OCI-LY1 (cell line): ENCODE data around the gene ZNF746.
"Not testable (repeated sequence)": the region's sequence is repeated elsewhere in the genome, so short reads cannot be mapped to it uniquely, and the experiment has no call there.

Experiments used
- H2AFZ ChIP-seq: fragments of 200-600 bp; sonication (generic), shearing (Covaris generic); 2 replicates; pipeline ENCODE4 v1.6.0; 2014; ENCODE audit warnings: antibody characterized with exemption, mild to moderate bottlenecking, low read length
- H3F3A ChIP-seq: fragments of 200-600 bp; sonication (generic), shearing (Covaris generic); 2 replicates; pipeline ENCODE4 v1.6.0; 2014; ENCODE audit warnings: mild to moderate bottlenecking, antibody characterized with exemption, low read length, moderate library complexity; ENCODE audit not compliant: insufficient read depth
- H3K27ac ChIP-seq: fragments of 200-600 bp; sonication (generic); 2 replicates; pipeline ENCODE4 v1.5.1; 2014; ENCODE audit warnings: low read length, mixed run types, mild to moderate bottlenecking, low read depth; ENCODE audit not compliant: poor library complexity, severe bottlenecking
- H3K27me3 ChIP-seq: fragments of 200-600 bp; sonication (generic); 2 replicates; pipeline ENCODE4 v1.6.0; 2014; ENCODE audit warnings: antibody characterized with exemption, mild to moderate bottlenecking, low read length, moderate library complexity; ENCODE audit not compliant: insufficient read depth
- H3K36me3 ChIP-seq: fragments of 200-600 bp; sonication (generic); 2 replicates; pipeline ENCODE4 v1.6.1; 2014; ENCODE audit warnings: mild to moderate bottlenecking, antibody characterized with exemption, low read length, moderate library complexity, mixed read lengths; ENCODE audit not compliant: insufficient read depth
- H3K4me1 ChIP-seq: fragments of 200-600 bp; sonication (generic); 2 replicates; pipeline ENCODE4 v1.5.1; 2014; ENCODE audit warnings: mild to moderate bottlenecking, low read length, moderate library complexity; ENCODE audit not compliant: insufficient read depth, severe bottlenecking
- H3K4me2 ChIP-seq: fragments of 200-600 bp; sonication (generic), shearing (Covaris generic); 2 replicates; pipeline ENCODE4 v1.6.1; 2014; ENCODE audit warnings: low read length
- H3K4me3 ChIP-seq: fragments of 200-600 bp; sonication (generic); 2 replicates; pipeline ENCODE4 v1.5.1; 2014; ENCODE audit warnings: low read length, low read depth, mild to moderate bottlenecking, mixed read lengths; ENCODE audit not compliant: poor library complexity, severe bottlenecking
- H3K79me2 ChIP-seq: fragments of 200-600 bp; shearing (Covaris generic); 2 replicates; pipeline ENCODE4 v1.6.1; 2016; ENCODE audit warnings: mixed run types, low read length, mixed read lengths; ENCODE audit not compliant: insufficient read depth
- H3K9ac ChIP-seq: fragments of 200-600 bp; sonication (generic), shearing (Covaris generic); 2 replicates; pipeline ENCODE4 v1.6.1; 2014; ENCODE audit warnings: mild to moderate bottlenecking, low read length, mixed read lengths
- H3K9me2 ChIP-seq: fragments of 200-600 bp; sonication (generic), shearing (Covaris generic); 2 replicates; pipeline ENCODE4 v1.6.1; 2014; ENCODE audit warnings: low read depth, mild to moderate bottlenecking, low read length, mixed read lengths
- H3K9me3 ChIP-seq: fragments of 200-600 bp; shearing (Covaris generic); 2 replicates; pipeline ENCODE4 v1.6.1; 2014; ENCODE audit warnings: low read length, mixed read lengths
- H4K20me1 ChIP-seq: fragments of 200-600 bp; sonication (generic), shearing (Covaris generic); 2 replicates; pipeline ENCODE4 v1.6.0; 2016; ENCODE audit warnings: mild to moderate bottlenecking, low read length; ENCODE audit not compliant: insufficient read depth
- CTCF ChIP-seq: fragments of 200-600 bp; sonication (generic), shearing (Covaris generic); IDR thresholded peaks from 2 replicates; pipeline ENCODE4 v1.5.1; 2017; ENCODE audit warnings: mild to moderate bottlenecking, antibody characterized with exemption, low read length, moderate library complexity, mixed read lengths
- EZH2 ChIP-seq: fragments of 200-600 bp; sonication (generic), shearing (Covaris generic); IDR thresholded peaks from 2 replicates; pipeline ENCODE4 v1.8.0; 2017; ENCODE audit warnings: borderline replicate concordance, mixed run types, mild to moderate bottlenecking, antibody characterized with exemption, low read length, moderate library complexity, mixed read lengths

The ZNF746 gene

DNA sequence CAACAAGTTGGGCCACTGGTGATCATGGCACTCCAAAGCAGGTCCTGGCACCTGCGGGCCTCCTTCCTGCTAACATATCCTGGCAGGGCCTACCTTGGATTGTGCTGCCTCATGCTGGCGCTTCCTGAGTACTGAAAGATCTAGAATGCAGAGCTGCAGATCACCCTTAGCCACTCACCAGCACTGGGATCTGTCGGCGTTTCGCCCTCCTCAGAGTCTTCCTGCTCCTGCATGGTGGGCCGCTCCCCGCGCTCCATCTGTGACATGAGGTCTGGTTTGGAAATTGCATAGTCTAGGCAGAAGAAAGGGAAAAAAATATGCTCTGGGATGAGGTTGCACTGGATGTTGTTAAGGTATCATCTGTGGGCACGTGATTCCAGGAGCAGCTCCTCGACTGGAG lies 46.8 kb downstream of the ZNF746 start:
- Histone ChIP-seq H3F3A (no peaks in the 10 kb centered on the region), H3K27ac (no peak overlapping the region), H3K9me2 (no peaks in the 10 kb centered on the region), H3K9ac (no peak overlapping the region), H3K36me3 (peaks cover 39% of the 10 kb centered on the region), H3K4me1 (no peaks in the 10 kb centered on the region), H3K4me3 (no peak overlapping the region), H2AFZ (no peak overlapping the region), H3K27me3 (no peaks in the 10 kb centered on the region), H3K79me2 (no peaks in the 10 kb centered on the region), H3K4me2 (no peak overlapping the region), H4K20me1 (no peaks in the 10 kb centered on the region), H3K9me3 (no peaks in the 10 kb centered on the region)
- TF ChIP-seq CTCF: no peak
- TF ChIP-seq EZH2: no peak

DNA sequence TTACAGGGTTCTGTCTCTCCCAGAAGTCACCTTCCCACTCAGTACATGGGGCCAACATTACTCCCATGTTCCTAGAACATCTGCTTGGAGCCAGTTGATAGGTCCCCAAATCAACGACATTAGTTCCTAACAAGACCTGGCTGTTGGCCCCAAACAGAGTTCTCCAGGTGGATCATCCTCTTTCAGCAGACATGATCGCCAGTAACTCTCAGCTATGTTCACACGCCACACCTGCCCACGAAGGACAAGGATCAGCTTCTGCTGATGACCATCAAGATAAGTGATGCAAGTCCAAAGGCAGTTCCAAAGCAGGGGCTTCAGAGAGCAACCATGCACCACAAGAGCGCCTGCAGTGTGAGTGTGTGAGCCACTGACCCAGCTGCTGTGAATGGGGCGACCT lies 47.7 kb downstream of the ZNF746 start:
- Histone ChIP-seq H3F3A (no peaks in the 10 kb centered on the region), H3K36me3 (peaks cover 32% of the 10 kb centered on the region), H3K79me2 (no peaks in the 10 kb centered on the region), H3K9me3 (no peaks in the 10 kb centered on the region), H3K4me1 (no peaks in the 10 kb centered on the region), H3K27me3 (no peaks in the 10 kb centered on the region), H2AFZ (no peak overlapping the region), H3K9me2 (no peaks in the 10 kb centered on the region), H3K27ac (no peak overlapping the region), H3K9ac (no peak overlapping the region), H3K4me2 (no peak overlapping the region), H4K20me1 (no peaks in the 10 kb centered on the region), H3K4me3 (no peak overlapping the region)
- TF ChIP-seq CTCF (no peak), EZH2 (no peak)

DNA sequence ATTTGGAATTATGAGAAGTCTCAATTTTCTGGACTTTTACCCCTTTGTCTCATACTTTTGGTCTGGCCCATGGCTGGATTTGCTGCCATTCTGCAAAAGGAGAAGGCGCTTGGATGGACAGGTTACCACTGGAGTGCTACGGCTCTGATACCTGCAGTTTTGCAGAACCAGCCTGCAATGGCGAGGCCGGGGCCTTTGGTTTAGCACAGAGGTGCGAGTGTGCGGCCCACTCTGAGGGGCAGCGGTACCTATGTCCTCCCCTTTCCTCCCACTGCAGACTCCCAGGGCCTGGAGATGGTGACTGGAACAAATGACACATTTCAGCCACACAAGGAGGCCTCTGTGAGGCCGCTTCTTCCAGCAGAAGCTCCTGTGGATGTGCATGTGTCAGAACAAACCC lies 48.6 kb downstream of the ZNF746 start:
- H3K27me3 ChIP-seq: no peaks in the 10 kb centered on the region
- no peak overlapping the region for H3K9ac ChIP-seq
- no peaks in the 10 kb centered on the region for H3K9me3 ChIP-seq
- no peak overlapping the region for H3K4me2 ChIP-seq
- no peaks in the 10 kb centered on the region for H3F3A ChIP-seq
- no peaks in the 10 kb centered on the region for H3K79me2 ChIP-seq
- no peaks in the 10 kb centered on the region for H3K9me2 ChIP-seq
- no peaks in the 10 kb centered on the region for H3K4me1 ChIP-seq
- H3K4me3 ChIP-seq: no peak overlapping the region
- H4K20me1 ChIP-seq: no peaks in the 10 kb centered on the region
- no peak overlapping the region for H2AFZ ChIP-seq
- TF ChIP-seq CTCF: no peak
- no peak for TF ChIP-seq EZH2
- H3K27ac ChIP-seq: no peak overlapping the region
- peaks cover 27% of the 10 kb centered on the region for H3K36me3 ChIP-seq

- H3K4me2 ChIP-seq, H2AFZ ChIP-seq, H3K27me3 ChIP-seq, H3K4me1 ChIP-seq, H3K4me3 ChIP-seq, H3K9me3 ChIP-seq, H3K27ac ChIP-seq, H3K9me2 ChIP-seq, H3K79me2 ChIP-seq, H3F3A ChIP-seq, H4K20me1 ChIP-seq, H3K9ac ChIP-seq: not testable (repeated sequence)
- peaks cover 25% of the 10 kb centered on the region for H3K36me3 ChIP-seq
Observed at GRCh38 chr7:149446026-149446425, 51.6 kb downstream of the ZNF746 start.
